ENCODE measurements around the gene CRABP2. TPM values are rescaled to one million over a fixed set of nuclear protein-coding genes. Genes with fewer than 3 reads are reported as not detected.

Gene CRABP2
- total and polyA plus RNA-seq, 2 experiments from 2014 or later = 45.9 to 137 TPM

- Histone ChIP-seq H3K4me2 (no peak overlapping the region), H2AFZ (no peak overlapping the region), H4K20me1 (replicated peaks; ENCODE audit: insufficient read depth) (peaks cover 9% of the 10 kb centered on the region), H3K9me2 (ENCODE audit: insufficient read depth) (no peaks in the 10 kb centered on the region), H3F3A (replicated peaks; ENCODE audit: low read depth) (peaks cover 32% of the 10 kb centered on the region), H3K27me3 (ENCODE audit: insufficient read depth) (no peaks in the 10 kb centered on the region), H3K4me1 (ENCODE audit: insufficient read depth) (peaks cover 43% of the 10 kb centered on the region), H3K27ac (ENCODE audit: low read depth) (peak overlapping the region; percentile 84; the same call in 1 of the 2 replicates), H3K36me3 (ENCODE audit: insufficient read depth) (peaks cover 5% of the 10 kb centered on the region; the same call in 1 of the 2 replicates), H3K79me2 (replicated peaks; ENCODE audit: insufficient read depth) (peaks cover 34% of the 10 kb centered on the region), H3K4me3 (no peak overlapping the region)
- ATAC-seq (no peak), DNase-seq (ENCODE audit: low spot score) (no peak)
- H3K27ac Mint-ChIP-seq = no peak overlapping the region; the same call in 1 of the 2 replicates
- no peak overlapping the region; the same call in 2 of the 3 replicates for H3K4me3 Mint-ChIP-seq
- peaks cover 38% of the 10 kb centered on the region for H3K27me3 Mint-ChIP-seq (ENCODE audit: insufficient read depth, low read depth, poor library complexity)
- peaks cover 42% of the 10 kb centered on the region for H3K4me1 Mint-ChIP-seq
- peaks cover 52% of the 10 kb centered on the region for H3K36me3 Mint-ChIP-seq (ENCODE audit: low read depth)
- H3K9me3 Mint-ChIP-seq = no peaks in the 10 kb centered on the region; the same call in 1 of the 3 replicates
- TF ChIP-seq REST (IDR thresholded peaks at IDR 0.05; ENCODE audit: unreplicated experiment) (no peak), CREB1 (CRISPR knock-in tag; IDR thresholded peaks at IDR 0.05; ENCODE audit: low read depth) (no peak), ZNF114 (CRISPR knock-in tag; IDR thresholded peaks at IDR 0.05) (no peak), CTCF (conservative IDR thresholded peaks at IDR 0.05; ENCODE audit: low read depth in 2 of 2) (no peak), JUNB (IDR thresholded peaks at IDR 0.05; ENCODE audit: unreplicated experiment) (no peak)
Measured at GRCh38 chr1:156742801-156743200, 37.4 kb upstream of the CRABP2 start.

- no peak for TF ChIP-seq STAT1 (IDR thresholded peaks at IDR 0.05; ENCODE audit: unreplicated experiment)
- TF ChIP-seq POLR2AphosphoS5 (IDR thresholded peaks at IDR 0.05; ENCODE audit: low read depth) = no peak
- TF ChIP-seq EZH2 (IDR thresholded peaks at IDR 0.05; ENCODE audit: low read depth, unreplicated experiment) = no peak
- TF ChIP-seq ZNF331 (CRISPR knock-in tag; IDR thresholded peaks at IDR 0.05; ENCODE audit: low read depth) = no peak
- no peak for TF ChIP-seq CREB1 (CRISPR knock-in tag; IDR thresholded peaks at IDR 0.05; ENCODE audit: low read depth)
- peaks cover 28% of the 10 kb centered on the region for H3K79me2 ChIP-seq (replicated peaks; ENCODE audit: insufficient read depth)
- peaks cover 9% of the 10 kb centered on the region for H4K20me1 ChIP-seq (replicated peaks; ENCODE audit: insufficient read depth)
- H3K9me3 Mint-ChIP-seq = no peaks in the 10 kb centered on the region; the same call in 1 of the 3 replicates
- peak overlapping the region; percentile 99 for H3K27ac Mint-ChIP-seq
- H3K27me3 Mint-ChIP-seq (ENCODE audit: insufficient read depth, low read depth, poor library complexity) = peaks cover 35% of the 10 kb centered on the region
- DNase-seq (ENCODE audit: low spot score) (no peak), ATAC-seq (no peak)
- H3K4me3 Mint-ChIP-seq = peak overlapping the region; percentile 98
- peaks cover 5% of the 10 kb centered on the region; the same call in 1 of the 2 replicates for H3K36me3 ChIP-seq (ENCODE audit: insufficient read depth)
- H3K9me2 ChIP-seq (ENCODE audit: insufficient read depth) = no peaks in the 10 kb centered on the region
- peaks cover 58% of the 10 kb centered on the region for H3K36me3 Mint-ChIP-seq (ENCODE audit: low read depth)
- peaks cover 40% of the 10 kb centered on the region for H3K4me1 ChIP-seq (ENCODE audit: insufficient read depth)
- no peaks in the 10 kb centered on the region for H3K27me3 ChIP-seq (ENCODE audit: insufficient read depth)
- H3K4me2 ChIP-seq = peak overlapping the region; percentile 60
- H2AFZ ChIP-seq = no peak overlapping the region
- H3K27ac ChIP-seq (ENCODE audit: low read depth) = peak overlapping the region; percentile 84
- H3F3A ChIP-seq (replicated peaks; ENCODE audit: low read depth) = peaks cover 28% of the 10 kb centered on the region
- peaks cover 36% of the 10 kb centered on the region for H3K4me1 Mint-ChIP-seq
- H3K4me3 ChIP-seq = peak overlapping the region; percentile 36
Measured at GRCh38 chr1:156742017-156742416, 36.6 kb upstream of the CRABP2 start.
